D721Med (cell line): ENCODE results near the gene SPC24.
"Not testable (repeated sequence)": the region's sequence is repeated elsewhere in the genome, so short reads cannot be mapped to it uniquely, and the experiment has no call there.

Source experiments
- DNase-seq: peaks from one replicate; pipeline ENCODE4 v3.0.0; 2011; ENCODE audit warnings: low spot score; ENCODE audit not compliant: insufficient read length
- FAIRE-seq: peaks from 2 replicates; lab custom pipeline; 2011; peaks lifted over from hg19 to GRCh38; lab: Jason Lieb, UNC
- TF ChIP-seq, protein P1 (sequence below): IDR thresholded peaks from 2 replicates; pipeline ENCODE4 v1.5.1; 2012; ENCODE audit warnings: mild to moderate bottlenecking, control low read depth; ENCODE audit not compliant: insufficient read depth; ENCODE audit errors: missing control alignments

Gene SPC24

DNA sequence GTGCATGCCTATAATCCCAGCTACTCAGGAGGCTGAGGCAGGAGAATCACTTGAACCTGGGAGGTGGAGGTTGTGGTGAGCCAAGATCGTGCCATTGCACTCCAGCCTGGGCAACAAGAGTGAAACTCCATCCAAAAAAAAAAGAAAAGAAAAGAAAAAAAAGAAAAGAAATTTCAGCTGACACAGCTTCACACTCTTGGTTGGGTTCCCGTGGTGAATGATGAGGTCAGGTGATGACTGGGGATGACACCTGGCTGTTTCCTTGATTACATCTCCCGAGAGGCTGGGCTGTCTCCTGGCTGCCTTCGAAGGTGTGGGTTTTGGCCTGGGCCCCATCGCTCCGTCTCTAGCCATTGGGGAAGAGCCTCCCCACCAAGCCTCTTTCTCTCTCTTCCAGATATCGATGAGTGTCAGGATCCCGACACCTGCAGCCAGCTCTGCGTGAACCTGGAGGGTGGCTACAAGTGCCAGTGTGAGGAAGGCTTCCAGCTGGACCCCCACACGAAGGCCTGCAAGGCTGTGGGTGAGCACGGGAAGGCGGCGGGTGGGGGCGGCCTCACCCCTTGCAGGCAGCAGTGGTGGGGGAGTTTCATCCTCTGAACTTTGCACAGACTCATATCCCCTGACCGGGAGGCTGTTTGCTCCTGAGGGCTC is 44.3 kb downstream of the SPC24 start:
- FAIRE-seq (no peak), DNase-seq (no peak)
- TF ChIP-seq, protein P1, sequence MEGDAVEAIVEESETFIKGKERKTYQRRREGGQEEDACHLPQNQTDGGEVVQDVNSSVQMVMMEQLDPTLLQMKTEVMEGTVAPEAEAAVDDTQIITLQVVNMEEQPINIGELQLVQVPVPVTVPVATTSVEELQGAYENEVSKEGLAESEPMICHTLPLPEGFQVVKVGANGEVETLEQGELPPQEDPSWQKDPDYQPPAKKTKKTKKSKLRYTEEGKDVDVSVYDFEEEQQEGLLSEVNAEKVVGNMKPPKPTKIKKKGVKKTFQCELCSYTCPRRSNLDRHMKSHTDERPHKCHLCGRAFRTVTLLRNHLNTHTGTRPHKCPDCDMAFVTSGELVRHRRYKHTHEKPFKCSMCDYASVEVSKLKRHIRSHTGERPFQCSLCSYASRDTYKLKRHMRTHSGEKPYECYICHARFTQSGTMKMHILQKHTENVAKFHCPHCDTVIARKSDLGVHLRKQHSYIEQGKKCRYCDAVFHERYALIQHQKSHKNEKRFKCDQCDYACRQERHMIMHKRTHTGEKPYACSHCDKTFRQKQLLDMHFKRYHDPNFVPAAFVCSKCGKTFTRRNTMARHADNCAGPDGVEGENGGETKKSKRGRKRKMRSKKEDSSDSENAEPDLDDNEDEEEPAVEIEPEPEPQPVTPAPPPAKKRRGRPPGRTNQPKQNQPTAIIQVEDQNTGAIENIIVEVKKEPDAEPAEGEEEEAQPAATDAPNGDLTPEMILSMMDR: no peak

DNA sequence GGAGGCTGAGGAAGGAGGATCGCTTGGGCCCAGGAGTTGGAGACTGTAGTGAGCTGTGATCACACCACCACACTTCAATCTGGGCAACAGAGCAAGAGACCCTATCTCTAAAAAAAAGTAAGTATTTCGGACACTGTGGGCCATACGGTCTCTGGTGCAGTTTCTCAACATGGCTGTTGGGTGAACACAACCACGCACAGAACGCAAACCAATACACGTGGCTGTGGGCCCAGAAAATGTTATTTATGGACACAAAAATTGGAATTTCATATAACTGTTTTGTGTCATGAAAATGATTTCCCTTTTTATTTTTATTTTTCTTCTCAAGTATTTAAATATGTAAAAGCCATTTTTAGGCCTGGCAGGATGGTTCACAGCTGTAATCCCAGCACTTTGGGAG is 46.8 kb downstream of the SPC24 start:
- DNase-seq (no peak), FAIRE-seq (no peak)
- TF ChIP-seq, protein P1: no peak

GRCh38 chr19:11106477-11106876 is 49.1 kb downstream of the SPC24 start:
- no peak for DNase-seq
- FAIRE-seq: no peak
- TF ChIP-seq, protein P1: no peak

GRCh38 chr19:11105014-11105636 is 50.5 kb downstream of the SPC24 start:
- no peak for DNase-seq
- no peak for FAIRE-seq
- TF ChIP-seq, protein P1: no peak

DNA sequence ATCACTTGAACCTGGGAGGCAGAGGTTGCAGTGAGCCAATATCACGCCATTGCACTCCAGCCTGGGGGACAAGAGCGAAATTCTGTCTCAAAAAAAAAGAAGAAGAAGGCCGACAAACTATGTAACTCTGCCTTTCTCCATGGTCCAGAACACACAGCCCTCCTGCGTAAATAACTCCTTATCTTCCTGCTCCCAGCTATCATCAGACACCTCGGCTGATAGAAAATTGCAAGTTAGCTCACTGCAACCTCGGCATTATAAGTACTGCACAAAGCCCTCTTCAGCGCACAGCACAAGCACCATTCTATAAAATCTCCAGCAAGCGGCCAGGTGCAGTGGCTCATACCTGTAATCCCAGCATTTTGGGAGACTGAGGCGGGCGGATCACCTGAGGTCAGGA is 51.9 kb downstream of the SPC24 start:
- FAIRE-seq, DNase-seq: not testable (repeated sequence)

GRCh38 chr19:11102944-11103343 is 52.6 kb downstream of the SPC24 start:
- TF ChIP-seq, protein P1: no peak
- DNase-seq (no peak), FAIRE-seq (no peak)

GRCh38 chr19:11101057-11101456 is 54.5 kb downstream of the SPC24 start:
- TF ChIP-seq, protein P1: no peak
- DNase-seq (no peak), FAIRE-seq (no peak)
